ENCODE data around the gene DAD1. TPM values are rescaled to one million over a fixed set of nuclear protein-coding genes. Genes with fewer than 3 reads are reported as not detected.

The DAD1 gene
- total RNA-seq, 1 donor from 2014 or later: 186 TPM

- TF ChIP-seq, protein P1, sequence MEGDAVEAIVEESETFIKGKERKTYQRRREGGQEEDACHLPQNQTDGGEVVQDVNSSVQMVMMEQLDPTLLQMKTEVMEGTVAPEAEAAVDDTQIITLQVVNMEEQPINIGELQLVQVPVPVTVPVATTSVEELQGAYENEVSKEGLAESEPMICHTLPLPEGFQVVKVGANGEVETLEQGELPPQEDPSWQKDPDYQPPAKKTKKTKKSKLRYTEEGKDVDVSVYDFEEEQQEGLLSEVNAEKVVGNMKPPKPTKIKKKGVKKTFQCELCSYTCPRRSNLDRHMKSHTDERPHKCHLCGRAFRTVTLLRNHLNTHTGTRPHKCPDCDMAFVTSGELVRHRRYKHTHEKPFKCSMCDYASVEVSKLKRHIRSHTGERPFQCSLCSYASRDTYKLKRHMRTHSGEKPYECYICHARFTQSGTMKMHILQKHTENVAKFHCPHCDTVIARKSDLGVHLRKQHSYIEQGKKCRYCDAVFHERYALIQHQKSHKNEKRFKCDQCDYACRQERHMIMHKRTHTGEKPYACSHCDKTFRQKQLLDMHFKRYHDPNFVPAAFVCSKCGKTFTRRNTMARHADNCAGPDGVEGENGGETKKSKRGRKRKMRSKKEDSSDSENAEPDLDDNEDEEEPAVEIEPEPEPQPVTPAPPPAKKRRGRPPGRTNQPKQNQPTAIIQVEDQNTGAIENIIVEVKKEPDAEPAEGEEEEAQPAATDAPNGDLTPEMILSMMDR (IDR thresholded peaks at IDR 0.05): peak in 1 of 3 experiments; percentile 36
- H3K4me3 ChIP-seq: peak within 1 kb of the TSS; percentile 76 to 89
- intact Hi-C loops (cut with DNase I): loop anchor here (1.0 to 2.0 kb wide), 3 partner anchors 9 to 169 kb away; partner anchors contain the start of genes DAD1 and OXA1L
- H3K36me3 ChIP-seq: peaks cover 20 to 21% of the 10 kb centered on the region in 2 donors
- peak within 1 kb of the TSS; percentile 84 to 91 for H3K27ac ChIP-seq
- H3K9me3 ChIP-seq: no peaks in the 10 kb centered on the region
- no peaks in the 10 kb centered on the region for H3K27me3 ChIP-seq
- peaks cover 6 to 13% of the 10 kb centered on the region in 2 donors for H3K4me1 ChIP-seq
- peak; percentile 35 to 89 for DNase-seq (ENCODE audit: low spot score in 2 of 2)
Measured at GRCh38 chr14:22598099-22598895, 9.3 kb upstream of the DAD1 start, which contains the start of gene ABHD4. TSS of gene ABHD4 (plus strand) at chr14:22598300. CDS start at chr14:22598307, 7 bp downstream.

DNA sequence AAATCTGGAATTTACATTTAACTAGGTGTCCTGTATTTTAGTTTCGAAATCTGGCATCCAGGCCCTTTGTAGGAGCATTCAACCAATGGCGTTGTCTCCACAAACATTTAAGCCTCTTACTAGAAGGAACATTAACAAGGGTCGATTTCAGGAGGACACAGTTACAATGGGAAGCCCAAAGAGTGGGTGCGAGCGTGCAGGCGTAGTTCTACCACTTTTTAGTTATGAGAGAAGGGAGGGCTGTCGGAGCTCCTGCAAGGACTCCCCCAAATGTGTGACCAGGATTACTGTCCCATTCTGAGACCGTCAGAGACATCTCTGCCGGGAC, 8.7 kb upstream of the DAD1 start:
- peaks cover 6 to 13% of the 10 kb centered on the region in 2 donors for H3K4me1 ChIP-seq
- H3K9me3 ChIP-seq: no peaks in the 10 kb centered on the region
- TF ChIP-seq, protein P1 (IDR thresholded peaks at IDR 0.05): no peak
- H3K4me3 ChIP-seq: peak overlapping the region; percentile 76 to 89
- peaks cover 14 to 16% of the 10 kb centered on the region in 2 donors for H3K36me3 ChIP-seq
- no peak for DNase-seq (ENCODE audit: low spot score in 2 of 2)
- no peaks in the 10 kb centered on the region for H3K27me3 ChIP-seq
- H3K27ac ChIP-seq: peak overlapping the region; percentile 84 to 91
- intact Hi-C loops (cut with DNase I): loop anchor here (1.0 to 2.0 kb wide), 3 partner anchors 8 to 169 kb away; partner anchors contain the start of genes DAD1 and OXA1L

- Histone ChIP-seq H3K27ac (no peak overlapping the region), H3K27me3 (no peaks in the 10 kb centered on the region), H3K4me1 (peaks cover 6 to 13% of the 10 kb centered on the region in 2 donors), H3K9me3 (no peaks in the 10 kb centered on the region), H3K4me3 (peak overlapping the region in 1 of 2 donors; percentile 76), H3K36me3 (peaks cover 10 to 11% of the 10 kb centered on the region in 2 donors)
- intact Hi-C loops (cut with DNase I): no loop called here
- DNase-seq (ENCODE audit: low spot score in 2 of 2): no peak
- TF ChIP-seq, protein P1 (IDR thresholded peaks at IDR 0.05): no peak
Measured at GRCh38 chr14:22597265-22597664, 8.2 kb upstream of the DAD1 start.

DNA sequence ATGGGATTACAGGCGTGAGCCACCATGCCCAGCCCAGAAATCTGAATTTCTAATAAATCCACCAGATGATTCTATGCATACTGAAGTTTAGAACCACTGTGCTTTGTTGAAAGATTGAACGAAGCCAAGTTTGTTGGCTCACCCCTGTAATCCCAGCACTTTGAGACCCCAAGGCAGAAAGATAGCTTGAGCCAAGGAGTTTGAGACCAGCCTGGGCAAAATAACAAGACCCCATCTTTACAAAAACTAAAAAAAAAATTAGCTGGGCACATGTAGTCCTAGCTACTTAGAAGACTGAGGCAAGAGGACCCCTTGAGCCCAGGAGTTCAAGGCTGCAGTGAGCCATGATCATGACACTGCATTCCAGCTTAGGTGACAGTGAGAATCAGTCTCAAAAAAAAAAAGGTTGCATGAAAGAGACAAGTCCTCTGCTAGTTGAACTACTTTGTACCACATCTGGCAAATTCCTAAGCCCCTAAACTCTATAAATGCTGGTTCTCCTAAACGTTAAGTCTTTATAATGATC, 7.4 kb upstream of the DAD1 start:
- TF ChIP-seq, protein P1 (IDR thresholded peaks at IDR 0.05): no peak
- H3K4me3 ChIP-seq: no peak overlapping the region
- peaks cover 1 to 2% of the 10 kb centered on the region in 2 donors for H3K36me3 ChIP-seq
- H3K4me1 ChIP-seq: peaks cover 6 to 13% of the 10 kb centered on the region in 2 donors
- intact Hi-C loops (cut with DNase I): no loop called here
- no peaks in the 10 kb centered on the region for H3K27me3 ChIP-seq
- DNase-seq (ENCODE audit: low spot score in 2 of 2): no peak
- H3K9me3 ChIP-seq: no peaks in the 10 kb centered on the region
- no peak overlapping the region for H3K27ac ChIP-seq

DNA sequence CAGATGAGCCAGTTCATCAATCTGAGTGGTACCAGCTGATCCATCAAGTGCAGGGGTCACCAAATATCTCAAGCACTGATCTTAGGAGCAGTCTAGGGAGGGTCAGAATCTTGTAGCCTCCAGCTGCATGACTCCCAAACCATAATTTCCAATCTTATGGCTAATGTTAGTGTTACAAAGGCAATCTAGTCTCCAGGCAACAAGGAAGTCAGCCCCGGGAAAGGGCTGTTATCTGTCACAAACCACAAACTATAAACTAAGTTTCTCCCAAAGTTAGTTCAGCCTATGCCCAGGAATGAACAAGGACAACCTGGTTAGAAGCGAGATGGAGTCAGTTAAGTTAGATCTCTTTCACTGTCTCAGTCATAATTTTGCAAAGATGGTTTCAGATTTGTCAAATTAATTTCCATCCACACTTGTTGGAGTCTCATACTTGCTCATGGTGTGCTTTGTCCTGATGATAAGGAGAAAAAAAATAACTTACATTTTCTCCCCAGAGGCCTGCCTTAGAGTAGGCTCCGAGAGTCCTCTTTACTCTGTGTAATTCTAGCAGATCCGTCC, 5.2 kb upstream of the DAD1 start:
- Histone ChIP-seq H3K4me1 (peaks cover 0 to 2% of the 10 kb centered on the region in 2 donors), H3K9me3 (no peaks in the 10 kb centered on the region), H3K27ac (no peak overlapping the region), H3K36me3 (no peaks in the 10 kb centered on the region), H3K27me3 (no peaks in the 10 kb centered on the region), H3K4me3 (no peak overlapping the region)
- no peak for DNase-seq (ENCODE audit: low spot score in 2 of 2)
- intact Hi-C loops (cut with DNase I): no loop called here
- TF ChIP-seq, protein P1 (IDR thresholded peaks at IDR 0.05): no peak

All from ascending aorta (tissue), 2 donors.